Fibroblast of mammary gland (primary cell): ENCODE results near the gene PTPN13.
"Not testable (repeated sequence)": the region's sequence is repeated elsewhere in the genome, so short reads cannot be mapped to it uniquely, and the experiment has no call there.

ENCODE experiments used
- DNase-seq: peaks from one replicate; pipeline ENCODE4 v3.0.0-alpha.2; 2010; ENCODE audit warnings: low read depth
- H3K4me3 ChIP-seq: 2 replicates; pipeline ENCODE4 v1.5.1; 2011; ENCODE audit warnings: low read depth, mild to moderate bottlenecking, low read length, moderate library complexity; ENCODE audit not compliant: control insufficient read depth
- TF ChIP-seq, protein P1 (sequence below): conservative IDR thresholded peaks from 2 replicates; pipeline ENCODE4 v1.5.1; 2011; ENCODE audit warnings: low read depth, low read length, inconsistent platforms; ENCODE audit not compliant: control insufficient read depth, insufficient read depth

The PTPN13 gene

DNA sequence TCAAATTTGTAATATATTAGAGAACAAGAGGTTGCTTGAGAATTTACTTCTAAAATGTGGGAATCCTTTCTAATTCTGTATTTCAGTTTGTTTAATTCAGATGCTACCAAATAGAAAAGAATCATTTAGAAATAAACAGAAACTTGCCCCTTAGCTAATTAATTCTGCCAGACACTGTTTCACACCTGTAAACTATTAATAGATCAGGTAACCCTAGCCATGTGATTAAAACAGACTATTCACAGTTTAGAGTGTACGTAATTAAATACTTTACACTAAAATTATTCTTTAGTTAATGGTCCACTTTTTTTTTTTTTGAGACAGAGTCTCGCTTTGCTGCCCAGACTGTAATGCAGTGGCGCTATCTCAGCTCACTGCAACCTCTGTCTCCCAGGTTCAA, 124.0 kb downstream of the PTPN13 start:
- TF ChIP-seq, protein P1, sequence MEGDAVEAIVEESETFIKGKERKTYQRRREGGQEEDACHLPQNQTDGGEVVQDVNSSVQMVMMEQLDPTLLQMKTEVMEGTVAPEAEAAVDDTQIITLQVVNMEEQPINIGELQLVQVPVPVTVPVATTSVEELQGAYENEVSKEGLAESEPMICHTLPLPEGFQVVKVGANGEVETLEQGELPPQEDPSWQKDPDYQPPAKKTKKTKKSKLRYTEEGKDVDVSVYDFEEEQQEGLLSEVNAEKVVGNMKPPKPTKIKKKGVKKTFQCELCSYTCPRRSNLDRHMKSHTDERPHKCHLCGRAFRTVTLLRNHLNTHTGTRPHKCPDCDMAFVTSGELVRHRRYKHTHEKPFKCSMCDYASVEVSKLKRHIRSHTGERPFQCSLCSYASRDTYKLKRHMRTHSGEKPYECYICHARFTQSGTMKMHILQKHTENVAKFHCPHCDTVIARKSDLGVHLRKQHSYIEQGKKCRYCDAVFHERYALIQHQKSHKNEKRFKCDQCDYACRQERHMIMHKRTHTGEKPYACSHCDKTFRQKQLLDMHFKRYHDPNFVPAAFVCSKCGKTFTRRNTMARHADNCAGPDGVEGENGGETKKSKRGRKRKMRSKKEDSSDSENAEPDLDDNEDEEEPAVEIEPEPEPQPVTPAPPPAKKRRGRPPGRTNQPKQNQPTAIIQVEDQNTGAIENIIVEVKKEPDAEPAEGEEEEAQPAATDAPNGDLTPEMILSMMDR: no peak
- DNase-seq: no peak
- H3K4me3 ChIP-seq: no peak overlapping the region

DNA sequence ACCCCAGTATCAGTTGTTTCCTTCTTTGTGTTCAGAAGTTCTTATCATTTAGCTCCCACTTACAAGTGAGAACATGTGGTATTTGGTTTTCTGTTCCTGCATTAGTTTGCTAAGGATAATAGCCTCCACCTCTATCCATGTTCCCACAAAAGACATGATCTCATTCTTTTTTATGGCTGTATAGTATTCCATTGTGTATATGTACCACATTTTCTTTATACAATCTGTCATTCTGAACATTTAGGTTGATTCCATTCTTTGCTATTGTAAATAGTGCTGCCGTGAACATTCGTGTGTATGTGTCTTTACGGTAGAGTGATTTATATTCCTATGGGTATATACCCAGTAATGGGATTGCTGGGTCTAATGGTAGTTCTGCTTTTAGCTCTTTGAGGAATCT, 125.0 kb downstream of the PTPN13 start:
- H3K4me3 ChIP-seq, DNase-seq: not testable (repeated sequence)

DNA sequence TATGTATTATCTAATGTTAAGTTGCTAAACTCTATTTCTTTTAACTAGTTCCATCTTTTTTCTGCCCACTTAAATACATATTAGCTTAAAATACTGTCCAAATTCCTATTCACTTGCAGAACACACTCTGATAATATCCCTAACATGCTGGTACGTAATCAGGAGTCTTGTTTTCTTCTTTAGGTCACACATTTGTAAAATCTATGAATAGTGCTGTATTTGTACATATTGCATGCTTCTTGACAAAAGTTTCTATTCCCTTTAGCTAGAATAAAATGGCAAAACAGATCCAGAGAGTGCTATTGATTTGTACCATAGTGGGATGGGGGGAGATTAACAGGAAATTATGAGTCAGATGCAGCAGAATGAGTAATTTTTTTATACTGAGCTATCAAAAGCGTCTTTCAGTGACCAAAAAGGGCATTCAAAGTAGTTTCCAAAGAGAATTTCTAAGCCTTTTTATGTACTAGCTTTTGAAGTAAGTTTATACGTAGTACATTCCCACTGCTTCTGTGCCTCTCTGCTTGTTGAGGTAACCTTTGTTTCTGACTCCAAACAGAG, 126.5 kb downstream of the PTPN13 start:
- TF ChIP-seq, protein P1: no peak
- DNase-seq: peak; percentile 19
- no peak overlapping the region for H3K4me3 ChIP-seq

DNA sequence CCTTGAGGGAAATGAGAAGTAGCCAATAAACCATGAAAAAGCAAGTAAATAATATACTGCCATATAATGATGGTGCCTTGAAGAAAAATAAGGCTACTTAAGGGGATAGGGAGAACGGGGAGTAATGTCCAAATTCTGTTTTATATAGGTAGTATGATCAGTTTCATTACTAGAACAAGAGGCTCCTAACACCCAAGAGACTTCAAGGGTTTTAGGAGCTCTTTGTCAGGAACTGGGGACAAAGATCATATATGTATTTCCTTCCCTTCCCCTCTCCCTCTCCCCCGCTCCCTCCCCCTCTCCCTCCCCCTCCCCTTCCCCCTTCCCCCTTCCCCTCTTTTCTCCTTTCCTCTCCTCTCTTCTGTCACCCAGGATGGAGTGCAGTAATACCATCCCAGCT, 127.3 kb downstream of the PTPN13 start:
- TF ChIP-seq, protein P1: no peak
- H3K4me3 ChIP-seq: no peak overlapping the region
- no peak for DNase-seq

DNA sequence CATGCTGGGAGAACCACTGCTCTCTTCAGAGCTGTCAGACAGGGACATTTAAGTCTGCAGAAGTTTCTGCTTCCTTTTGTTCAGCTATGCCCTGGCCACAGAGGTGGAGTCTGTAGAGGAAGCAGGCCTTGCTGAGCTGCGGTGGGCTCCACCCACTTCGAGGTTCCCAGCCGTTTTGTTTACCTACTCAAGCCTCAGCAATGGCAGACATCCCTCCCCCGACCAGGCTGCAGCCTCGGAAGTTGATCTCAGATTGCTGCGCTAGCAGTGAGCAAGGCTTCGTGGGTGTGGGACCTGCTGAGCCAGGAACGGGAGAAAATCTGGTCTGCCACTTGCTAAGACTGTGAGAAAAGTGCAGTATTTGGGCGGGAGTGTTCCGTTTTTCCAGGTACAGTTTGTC, 136.2 kb downstream of the PTPN13 start:
- TF ChIP-seq, protein P1: no peak
- no peak for DNase-seq

DNA sequence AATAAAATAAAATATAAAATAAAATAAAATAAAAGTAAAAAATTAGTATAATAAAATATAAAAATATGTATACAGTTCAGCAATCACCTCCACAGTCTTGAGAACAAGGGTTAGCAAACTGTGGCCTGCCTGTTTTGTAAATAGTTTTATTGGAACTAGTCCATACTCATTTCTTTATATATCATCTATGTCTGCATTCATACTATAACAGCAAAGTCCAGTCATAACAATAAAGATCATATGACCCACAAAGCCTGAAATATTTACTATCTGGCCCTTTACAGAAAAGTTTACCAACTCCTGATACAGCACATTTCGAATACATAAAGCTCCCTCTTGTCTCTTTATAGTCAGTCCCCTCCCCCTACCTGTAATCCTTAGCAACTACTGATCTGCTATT, 143.1 kb downstream of the PTPN13 start:
- no peak for DNase-seq
- H3K4me3 ChIP-seq: no peak overlapping the region
- TF ChIP-seq, protein P1: no peak

More for the DNA sequence above, 136.2 kb downstream of the PTPN13 start:
- H3K4me3 ChIP-seq: no peak overlapping the region

DNA sequence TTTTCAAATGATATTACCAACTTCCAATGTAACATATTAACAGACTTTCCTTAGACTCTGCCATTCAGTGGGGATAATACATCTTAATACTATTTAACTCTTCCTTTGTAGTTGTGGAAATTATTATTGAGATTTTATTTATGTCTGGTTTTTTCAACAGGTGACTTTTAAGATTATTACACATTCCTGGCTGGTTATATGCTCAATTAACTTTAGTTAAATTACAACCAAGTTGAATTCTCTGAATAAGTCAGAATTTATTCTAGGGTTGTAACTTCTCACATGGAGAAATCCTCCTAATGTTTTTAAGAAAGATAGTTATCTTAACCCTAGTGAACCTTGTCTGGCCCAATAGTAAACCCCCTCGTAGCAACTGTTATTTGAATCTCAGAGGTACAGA, 147.7 kb downstream of the PTPN13 start:
- TF ChIP-seq, protein P1: no peak
- H3K4me3 ChIP-seq: no peak overlapping the region
- DNase-seq: no peak

DNA sequence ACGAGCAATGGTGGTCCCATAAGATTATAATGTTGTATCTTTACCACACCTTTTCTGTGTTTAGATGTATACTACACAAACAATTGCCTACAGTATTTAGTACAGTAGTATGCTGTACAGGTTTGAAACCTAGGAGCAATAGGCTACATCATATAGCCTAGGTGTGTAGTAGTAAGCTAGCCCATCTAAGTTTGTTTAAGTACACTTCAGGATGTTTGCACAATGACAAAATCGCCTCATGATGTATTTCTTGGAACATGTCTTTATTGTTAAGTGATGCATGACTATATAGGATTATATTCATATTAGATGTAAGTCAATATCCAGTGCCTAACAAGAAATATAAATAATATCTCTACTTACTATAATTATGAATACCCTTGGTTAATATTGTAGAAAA, 150.5 kb downstream of the PTPN13 start:
- no peak overlapping the region for H3K4me3 ChIP-seq
- DNase-seq: no peak
- TF ChIP-seq, protein P1: no peak
